CD4-positive, alpha-beta T cell treated with Interleukin-1 beta for 1 hour (primary cell): Measurements from ENCODE around the gene CHKA.
"Not testable (repeated sequence)": the region's sequence is repeated elsewhere in the genome, so short reads cannot be mapped to it uniquely, and the experiment has no call there.

Experiments used
- DNase-seq, 2 donors: peaks; one replicate each; pipeline ENCODE4 v3.0.0-alpha.2; 2020 to 2022

CHKA gene

DNA sequence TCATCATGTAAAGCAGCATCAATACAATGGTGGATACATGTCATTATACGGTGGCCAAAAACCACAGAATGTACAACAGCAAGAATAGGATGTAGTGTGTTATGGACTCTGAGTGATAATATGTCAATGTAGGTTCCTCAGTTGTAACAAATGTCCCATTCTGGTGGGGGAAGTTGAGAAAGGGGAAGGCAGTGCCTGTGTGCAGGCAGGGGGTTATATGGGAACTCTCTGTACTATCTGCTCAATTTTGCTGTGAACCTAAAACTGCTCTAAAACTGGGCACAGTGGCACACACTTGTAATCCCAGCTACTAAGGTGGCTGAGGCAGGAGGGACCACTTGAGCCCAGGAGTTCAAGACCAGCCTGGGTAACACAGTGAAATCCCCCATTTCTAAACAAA lies 5.9 kb downstream of the CHKA start:
- DNase-seq, result no peak

DNA sequence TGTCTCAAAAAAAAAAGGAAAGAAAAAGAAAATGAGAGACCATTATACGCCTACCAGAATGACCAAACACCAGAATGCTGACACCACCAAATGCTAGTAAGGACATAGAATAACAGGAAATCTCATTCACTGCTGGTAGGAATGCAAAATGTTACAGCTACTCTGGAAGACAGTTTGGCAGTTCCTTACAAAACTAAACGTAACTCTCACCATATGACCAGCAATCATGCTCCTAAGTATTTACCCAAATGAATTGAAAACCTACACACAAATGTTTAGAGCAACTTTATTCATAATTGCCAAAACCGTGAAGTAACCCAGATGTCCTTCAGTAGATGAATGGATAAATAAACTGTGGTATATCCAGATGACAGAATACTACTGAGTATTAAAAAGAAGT lies 7.2 kb downstream of the CHKA start:
- no peak for DNase-seq

DNA sequence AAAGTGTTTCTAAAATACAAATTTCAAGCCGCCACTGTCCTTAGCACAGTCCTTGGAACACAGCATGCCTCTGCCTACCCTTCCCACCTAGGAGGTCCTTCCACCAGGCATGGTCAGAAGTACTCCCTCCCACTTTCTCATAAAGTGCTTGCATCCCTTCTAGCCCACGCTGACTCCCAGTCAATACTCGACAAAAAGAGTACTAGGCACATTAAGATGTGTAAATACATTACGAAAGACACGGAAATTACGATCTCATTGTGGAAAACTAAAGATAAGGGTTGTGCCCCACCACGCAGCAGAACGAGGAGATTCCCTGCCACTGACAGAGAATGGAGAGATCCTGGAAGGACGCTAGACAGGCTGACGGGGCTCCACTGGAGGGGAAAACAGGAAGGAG lies 13.5 kb downstream of the CHKA start:
- no peak for DNase-seq

DNA sequence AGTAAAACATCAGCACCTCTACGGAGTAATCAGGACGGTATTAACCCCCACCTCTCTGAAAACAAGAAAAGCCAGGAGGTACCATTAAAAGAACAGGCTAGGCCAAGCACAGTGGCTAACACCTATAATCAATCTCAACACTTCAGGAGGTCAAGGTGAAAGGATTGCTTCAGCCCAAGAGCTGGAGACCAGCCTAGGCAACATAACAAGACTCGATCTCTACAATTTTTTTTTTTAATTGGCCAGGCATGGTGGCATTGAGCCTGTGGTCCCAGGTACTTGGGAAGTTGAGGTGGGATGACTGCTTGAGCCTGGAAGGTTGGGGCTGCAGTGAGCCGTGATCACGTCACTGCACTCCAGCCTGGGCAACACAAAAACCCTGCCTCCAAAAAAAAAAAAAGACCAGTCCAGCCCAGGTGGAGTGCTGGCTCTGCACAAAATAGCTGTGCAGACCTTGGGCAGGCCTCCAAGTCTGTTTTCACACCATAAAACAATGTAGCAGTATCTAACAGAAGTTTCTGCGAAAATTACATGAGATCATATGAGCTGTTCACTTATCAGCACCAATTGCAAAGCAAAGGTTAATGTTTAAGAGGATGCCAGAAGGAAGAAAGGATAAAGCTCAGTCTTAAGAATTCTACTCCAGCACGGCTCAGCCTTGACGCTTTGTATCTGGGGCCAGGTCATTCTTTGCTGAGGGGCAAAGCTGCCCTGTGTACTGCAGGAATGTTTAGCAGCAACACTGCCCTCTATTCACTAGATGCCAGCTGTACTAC lies 14.8 kb downstream of the CHKA start:
- DNase-seq, result no peak

DNA sequence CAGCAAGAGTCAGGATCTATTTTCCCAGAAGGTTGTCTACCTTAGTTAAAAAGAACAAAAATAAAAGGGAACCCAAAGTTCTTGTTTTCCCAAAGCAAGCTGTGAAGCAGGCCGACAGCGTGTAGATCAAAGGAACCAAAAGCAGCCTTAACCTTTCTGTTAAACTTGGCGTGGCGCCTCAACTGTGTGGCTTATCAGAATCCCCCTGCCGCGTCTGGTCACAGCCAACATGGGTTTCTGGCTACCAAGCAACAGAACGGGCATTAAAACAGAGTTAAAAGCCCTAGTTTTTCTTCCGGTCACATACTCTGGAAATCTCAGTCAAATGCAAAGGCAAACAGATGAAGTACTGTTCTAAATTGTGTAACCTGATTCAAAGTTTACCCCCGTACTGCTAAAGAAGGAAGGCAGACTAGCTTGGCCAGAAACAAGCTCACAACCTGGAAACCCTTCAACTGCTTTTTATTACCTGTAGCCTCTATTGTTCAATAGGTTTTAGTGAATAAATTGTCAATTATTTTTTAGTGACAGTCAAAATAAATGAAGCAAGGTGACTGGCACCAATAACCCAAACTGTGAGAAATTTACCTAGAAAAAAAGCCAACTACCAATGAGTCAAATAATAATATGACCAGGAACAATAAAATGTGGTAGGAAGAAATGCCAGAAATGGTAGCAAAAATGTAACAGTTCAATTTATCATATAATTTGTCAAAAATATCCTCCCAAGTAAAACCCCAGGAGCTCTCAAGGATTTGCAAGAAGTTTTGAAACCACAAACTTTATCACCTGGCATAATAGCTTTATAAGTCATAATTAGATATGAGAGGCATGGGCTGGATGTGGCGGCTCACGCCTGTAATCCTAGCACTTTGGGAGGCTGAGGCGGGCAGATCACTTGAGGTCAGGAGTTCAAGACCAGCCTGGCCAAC lies 21.4 kb downstream of the CHKA start:
- DNase-seq, result peak; percentile 23 to 28

DNA sequence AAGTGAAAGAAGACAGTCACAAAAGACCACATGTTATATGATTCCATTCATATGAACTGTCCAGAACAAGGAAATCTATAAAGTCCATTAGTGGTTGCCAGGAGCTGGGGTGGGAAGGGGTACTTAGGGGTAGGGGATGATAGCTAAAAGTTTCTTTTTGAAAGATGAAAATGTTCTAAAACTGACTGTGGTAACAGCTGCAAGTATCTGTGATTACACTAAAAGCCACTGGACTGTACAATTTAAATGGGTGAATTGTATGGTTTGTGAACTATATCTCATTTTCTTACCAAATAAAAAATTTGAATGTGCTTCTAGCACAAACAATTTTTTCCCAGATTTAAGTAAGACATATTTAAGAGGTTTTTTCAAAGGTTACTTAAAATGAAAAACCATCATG lies 22.1 kb downstream of the CHKA start:
- DNase-seq, result no peak

DNA sequence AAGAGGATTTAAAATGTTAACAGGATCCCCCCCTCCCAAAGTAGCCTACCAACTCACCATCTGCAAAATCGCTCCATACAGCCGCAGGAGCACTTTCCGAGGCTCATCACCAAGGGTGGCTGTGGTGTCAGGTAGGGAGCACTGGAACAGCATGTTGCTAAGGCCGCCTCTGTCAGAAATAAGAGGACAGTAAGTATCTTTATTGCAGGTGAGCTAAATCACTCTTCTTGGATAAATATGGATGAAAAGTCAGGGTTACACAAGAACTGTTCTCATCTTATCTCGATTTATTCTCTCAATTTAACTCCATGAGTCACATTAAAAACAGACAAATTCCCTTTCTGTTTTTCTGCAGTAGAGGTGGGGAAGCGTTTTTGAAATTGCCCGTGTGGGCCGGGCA lies 24.2 kb downstream of the CHKA start:
- DNase-seq, result no peak

DNA sequence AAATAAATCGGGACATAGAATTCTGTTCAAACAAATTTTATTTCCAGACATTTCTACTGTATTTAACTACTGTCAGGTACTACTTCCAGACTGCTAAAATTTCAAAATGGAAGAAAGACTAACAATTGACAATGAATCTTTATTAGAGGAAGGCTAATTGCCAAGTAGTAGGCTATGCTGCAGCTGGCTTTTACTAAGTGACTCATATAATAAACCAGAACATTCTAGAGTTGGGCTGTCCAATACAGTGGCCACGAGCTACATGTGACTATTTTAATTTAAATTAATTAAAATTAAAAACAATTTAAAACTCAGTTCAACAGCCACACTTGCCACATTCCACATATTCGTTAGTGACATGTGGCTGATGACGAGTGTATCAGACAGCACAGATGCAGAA lies 27.6 kb downstream of the CHKA start:
- DNase-seq, result no peak

DNA sequence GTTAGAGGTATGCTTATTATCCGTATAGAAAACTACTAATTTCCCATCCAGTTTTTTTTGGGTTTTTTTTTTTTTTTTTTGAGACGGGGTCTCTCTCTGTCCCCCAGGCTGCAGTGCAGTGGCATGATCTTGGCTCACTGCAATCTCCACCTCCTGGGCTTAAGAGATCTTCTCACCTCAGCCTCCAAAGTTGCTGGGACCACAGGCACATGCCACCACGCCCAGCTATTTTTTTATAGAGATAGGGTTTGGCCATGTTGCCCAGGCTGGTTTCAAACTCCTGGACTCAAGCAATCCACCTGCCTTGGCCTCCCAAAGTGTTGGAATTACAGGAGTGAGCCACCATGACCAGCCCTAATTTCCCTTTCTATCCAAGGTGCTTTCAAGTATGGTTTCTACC lies 28.2 kb downstream of the CHKA start:
- not testable (repeated sequence) for DNase-seq

DNA sequence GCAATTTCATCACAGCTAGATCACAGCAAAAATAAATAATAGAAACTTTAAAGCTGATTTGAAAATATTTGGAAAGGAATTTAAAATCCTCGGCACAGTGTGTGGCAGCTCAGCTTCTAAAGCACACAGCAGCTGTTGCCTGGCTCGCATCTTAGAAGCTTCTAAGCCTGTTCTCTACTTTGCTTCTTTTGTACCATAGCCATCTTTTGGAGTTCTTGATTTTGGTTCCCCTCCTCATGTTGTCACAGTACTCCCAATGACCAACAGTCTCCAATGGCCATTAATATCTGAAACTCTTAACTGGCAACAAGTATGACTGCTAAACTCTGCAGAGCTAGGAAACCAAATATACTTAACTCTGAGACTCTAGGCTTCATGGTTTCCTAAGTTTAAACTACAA lies 28.8 kb downstream of the CHKA start:
- no peak for DNase-seq

DNA sequence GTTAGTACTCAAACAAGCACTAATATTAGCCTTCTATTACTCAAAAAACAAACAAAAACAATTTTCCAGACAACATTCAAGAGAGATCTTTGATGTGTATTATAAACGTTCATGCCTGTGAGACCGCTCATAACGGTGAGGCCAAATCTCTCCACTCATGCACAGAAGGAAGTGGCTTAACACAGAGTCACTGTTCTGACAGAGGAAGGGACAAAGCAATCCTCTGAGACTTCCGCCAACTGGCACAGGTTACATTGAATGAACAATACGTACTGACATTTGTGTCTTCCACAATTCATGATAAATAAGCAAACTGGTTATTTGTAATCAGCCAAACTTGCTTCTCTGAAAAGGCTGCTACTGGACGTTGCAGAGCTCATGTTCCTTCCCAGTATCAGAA lies 30.5 kb downstream of the CHKA start:
- peak in 1 of 2 donors; percentile 19 for DNase-seq

DNA sequence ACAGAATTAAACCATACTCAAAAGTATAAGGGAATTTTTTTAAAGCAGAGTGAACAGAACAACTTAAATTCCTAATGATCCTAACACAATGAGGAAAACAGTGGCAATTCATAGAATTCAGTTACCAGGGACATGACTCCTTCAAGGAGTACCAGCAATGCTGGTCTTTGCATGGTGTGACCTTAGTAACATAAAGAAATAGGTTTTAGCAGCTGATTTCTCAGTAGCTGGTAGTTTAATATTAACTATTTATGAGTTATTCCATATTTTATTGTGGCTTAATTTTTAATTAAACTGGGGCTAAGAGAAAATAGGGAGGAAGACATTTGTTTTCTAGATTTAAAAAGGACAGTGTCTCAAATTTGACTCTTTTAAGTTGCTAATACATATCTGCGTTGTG lies 30.9 kb downstream of the CHKA start:
- no peak for DNase-seq

DNA sequence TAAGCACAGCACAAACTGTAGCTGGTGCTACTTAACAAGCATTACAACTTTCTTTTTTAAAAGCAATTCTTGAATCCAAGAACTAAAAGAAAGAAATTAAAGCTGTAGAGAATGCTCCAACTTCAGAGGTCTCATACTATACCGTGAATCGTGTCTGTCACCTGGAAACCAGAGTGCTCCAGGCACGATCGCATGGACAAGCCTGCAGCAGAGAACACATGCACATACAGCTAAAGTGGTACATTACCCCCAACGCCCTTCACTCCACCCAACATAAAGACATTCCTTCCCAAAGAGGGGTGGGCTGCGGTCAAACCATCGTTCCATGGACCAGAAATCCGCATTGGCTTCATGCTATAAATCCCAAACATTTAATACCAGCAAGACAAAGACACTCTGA lies 31.5 kb downstream of the CHKA start:
- DNase-seq, result no peak

DNA sequence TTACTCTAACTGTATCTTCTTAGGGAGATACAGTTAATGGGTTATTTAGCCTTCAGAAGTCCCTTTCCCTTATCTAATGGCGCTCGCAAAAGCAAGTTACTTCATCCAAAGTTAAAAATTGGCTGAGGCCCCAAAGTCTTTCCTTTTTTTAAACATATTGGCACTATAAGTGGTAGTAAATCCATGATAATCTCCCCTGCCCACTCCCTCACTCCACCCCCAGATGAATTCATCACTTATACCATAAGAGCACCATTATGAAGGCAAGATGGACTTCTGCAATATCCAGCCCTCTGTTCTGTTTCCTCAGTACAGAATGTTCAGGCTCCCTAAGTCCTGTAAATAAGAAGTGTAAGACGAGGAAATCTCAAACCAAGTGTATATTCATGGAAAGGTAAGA lies 37.7 kb downstream of the CHKA start:
- no peak for DNase-seq

DNA sequence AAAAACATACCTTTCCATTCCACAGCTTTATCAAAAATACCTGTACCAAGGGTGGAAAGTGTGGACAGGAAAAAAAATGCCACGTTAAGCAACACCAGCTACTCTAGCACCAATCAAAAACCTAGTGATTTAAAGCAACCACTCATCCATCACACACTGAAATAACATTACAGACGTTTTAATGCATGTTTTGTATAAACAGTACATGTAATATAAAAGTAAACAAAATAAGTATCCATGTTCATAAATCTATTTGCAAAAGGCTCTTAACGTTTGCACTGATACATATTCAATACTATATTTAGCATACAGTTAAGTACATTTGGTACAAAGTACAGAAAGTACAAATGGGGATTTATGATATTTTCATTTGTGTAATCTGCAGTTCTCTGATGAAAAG lies 38.7 kb downstream of the CHKA start:
- no peak for DNase-seq

DNA sequence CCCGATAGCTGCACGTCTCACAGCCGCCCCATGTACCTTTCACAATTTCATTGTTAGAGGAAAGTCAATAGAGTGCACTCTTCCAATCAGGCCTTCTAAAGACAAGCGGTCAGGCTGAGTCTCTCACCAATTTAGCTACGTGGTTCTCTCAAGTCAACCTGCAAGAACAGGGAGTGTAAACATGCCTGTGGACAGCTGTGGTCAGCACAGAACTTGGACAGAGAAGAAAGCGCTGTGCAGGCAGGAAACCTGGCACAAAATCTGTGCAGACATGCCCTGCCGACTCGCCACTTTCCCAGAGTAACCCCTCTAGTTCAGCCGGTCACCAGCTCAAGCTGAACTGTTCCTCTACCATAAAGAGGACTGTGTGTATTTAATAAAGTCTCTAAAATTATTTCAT lies 39.5 kb downstream of the CHKA start:
- no peak for DNase-seq

DNA sequence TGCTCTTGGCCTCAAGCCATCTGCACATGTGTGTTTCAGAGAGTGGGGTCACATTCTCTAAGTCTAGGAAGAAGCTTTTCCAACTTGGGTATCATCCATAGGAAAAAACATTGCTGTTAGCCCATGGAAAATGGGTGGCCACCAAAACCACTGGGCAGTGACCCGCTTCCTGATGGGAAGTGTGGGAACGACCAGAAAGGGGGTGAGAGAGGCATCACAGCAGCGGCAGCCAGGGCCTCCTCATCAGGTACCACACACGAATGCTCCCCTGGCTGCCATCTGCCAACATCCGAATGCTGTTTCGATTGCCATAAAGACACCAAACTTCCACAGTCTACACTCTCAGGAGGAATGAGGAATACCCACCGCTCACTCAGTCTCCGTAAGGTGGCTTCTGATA lies 40.3 kb downstream of the CHKA start:
- DNase-seq, result no peak

DNA sequence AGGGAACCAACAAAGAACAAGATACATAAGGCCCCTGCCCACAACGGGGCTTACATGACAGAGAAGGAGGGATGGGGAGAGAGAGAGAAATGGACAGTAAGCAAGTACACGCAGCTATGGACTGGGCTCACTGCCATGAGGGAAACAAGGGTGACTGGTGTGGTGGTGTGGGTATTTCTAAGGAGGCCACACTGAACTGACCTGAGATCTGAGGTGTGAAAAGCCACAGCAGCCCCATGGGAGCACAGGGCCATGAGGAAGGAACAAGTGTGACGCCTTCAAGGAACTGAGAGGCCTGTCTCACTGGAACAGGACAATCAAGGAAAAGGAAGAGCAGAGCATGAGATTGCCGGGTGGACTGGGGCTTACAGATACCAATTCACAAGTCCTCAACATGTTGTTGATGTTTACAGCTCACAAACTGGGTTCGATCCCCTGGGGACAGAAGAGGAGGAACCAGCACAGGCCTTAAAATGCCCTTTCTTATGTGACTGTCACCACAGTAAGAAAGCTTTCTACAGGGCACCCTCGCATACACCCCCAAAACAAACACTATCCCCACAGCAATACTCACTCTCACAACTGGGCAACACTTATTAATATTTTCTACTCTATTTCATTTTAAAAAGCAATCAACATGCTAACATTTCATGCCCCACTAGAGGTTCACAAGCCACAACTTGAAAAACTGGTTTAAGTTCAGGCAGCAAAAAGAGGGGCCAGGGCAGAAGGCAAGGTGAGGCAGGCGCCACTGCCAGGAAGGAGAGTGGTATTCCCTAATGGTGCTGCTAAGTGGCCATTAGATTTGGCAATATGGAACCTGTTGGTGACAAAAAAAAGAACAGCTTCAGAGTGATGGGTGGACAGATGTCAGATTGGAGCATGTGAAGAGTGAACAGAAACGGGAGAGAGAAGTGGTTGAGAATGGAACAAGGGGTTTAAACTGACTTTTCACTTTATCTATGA lies 43.3 kb downstream of the CHKA start:
- DNase-seq, result no peak

DNA sequence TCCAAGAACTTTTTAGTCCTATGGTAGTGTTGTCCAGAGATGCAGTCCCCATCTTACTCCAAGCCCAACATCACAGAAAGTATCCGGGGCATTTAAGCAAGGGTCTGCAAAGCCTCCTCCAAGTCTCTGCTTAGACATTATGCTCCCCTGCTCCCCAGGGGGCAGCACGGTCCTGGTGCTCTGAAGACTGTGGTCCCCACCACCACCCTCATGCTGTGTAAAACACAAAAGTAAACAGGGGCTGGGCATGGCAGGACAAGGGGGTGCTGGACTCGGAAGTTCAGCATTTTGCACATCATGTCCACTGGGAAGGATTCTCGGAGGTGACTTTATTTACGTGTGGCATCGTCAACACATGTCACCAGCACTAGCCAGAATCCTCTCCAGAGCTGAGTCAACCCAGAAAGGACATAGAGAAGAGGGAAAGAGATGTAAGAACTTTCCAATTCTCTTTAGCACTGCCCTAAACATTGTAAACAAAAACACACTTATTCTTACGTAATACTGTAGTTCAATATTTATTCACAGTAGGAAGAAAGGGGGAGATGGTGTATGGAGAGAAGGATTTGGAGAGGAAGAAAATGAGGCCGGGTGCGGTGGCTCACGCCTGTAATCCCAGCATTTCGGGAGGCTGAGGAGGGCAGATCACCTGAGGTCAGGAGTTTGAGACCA lies 44.7 kb downstream of the CHKA start:
- DNase-seq, result no peak

DNA sequence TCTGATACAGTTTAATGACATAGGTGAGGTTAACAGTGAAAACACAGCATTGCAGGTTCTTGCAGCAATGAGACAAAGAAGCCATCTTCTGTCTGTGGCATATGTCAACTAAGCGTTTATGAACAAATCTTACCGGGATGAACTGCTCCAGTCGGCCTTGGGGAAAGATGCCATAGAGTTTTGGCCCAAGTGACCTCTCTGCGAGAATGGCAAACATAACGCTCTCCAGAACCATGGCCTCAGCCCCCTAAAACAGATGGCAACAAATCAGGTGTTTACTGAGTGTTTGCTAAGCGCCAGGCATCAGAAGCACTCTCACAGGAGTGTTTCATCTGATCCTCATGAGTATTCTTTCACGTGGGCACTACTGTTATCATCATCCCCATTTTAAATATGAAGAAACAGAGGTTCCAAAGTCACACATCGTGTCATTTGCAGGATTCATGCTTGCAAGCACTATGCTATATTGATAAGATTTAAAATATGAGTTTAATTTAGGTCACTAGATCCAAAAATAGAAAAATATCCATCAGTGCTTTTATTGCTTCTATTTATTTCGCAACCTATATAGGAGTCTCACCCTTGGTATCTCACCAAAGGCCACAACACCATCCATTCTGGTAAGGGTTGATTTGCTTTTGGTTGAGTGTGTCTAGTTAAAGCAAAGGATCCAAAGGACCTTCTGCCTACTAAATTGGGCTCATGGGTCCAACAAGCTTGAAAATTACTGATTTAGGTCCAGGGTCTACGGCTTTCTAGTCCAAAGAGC lies 46.4 kb downstream of the CHKA start:
- DNase-seq, result no peak

DNA sequence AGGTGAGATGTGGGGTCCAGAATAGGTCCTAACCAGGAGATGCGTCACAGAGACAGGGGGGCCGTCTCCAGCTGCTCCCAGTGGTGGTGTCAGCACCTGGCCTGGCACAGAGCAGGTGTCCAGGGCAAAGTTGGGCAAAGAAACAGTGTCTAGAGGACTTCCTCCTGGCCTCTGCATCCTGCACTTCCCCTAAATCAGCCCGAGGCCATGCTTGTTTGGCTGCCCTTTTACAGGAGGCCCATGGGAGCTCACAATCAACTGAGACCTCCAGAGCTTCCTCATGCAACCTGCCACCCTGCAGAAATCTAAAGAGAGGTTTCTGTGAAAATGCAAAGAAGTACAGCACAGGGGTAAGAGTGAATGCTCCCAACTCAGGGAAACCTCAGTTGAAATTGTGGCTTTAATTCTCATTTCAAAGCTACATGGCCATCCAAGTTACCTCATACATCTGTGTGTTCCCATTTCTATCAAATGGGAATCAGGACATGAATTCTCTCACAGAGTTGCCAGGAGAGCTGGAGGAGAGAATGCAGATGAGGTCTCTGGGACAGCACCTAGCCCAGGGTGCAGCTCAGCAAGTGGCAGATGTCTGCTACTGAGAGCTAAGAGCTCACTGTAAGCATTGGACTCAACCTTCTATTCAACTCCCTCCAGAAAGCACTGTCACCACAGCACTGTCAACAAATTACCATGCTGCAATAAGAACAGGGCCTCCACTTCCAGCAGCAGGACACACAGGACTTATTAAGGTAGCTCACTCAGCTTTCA lies 49.7 kb downstream of the CHKA start:
- no peak for DNase-seq
